Measurements from ENCODE around the gene EPB41L4A. TPM values are rescaled to one million over a fixed set of nuclear protein-coding genes. Genes with fewer than 3 reads are reported as not detected.

Gene EPB41L4A
- total RNA-seq, 4 donors from 2014 or later, result 10.1 to 32.9 (median 11.6) TPM

DNA sequence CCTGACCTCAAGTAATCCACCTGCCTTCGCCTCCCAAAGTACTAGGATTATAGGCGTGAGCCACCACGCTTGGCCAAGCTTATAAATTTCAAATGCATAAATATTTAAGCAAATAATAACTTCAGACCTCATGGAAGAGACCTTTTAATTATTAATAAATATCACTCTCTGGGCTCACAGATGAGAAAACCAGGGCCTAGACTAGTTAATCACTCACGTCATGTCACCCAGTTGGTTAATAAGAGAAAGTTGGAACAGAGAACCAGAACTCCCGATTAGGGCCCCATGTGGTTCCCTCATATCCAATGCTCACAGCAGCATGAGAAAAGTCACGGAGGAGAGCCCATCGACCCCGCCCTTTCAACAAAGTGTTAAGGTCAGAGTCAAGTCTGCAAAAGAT lies 79.3 kb downstream of the EPB41L4A start:
- 94 to 100% methylated on average over 4 to 8 of the region's 8 CpGs for WGBS, 2 donors (ENCODE audit: low coverage in 1 of 2)
- TF ChIP-seq POLR2A (IDR thresholded peaks at IDR 0.05) (no peak), POLR2AphosphoS5 (IDR thresholded peaks at IDR 0.05) (no peak), EP300 (IDR thresholded peaks at IDR 0.05; ENCODE audit: low read depth) (no peak)
- TF ChIP-seq, protein P1, sequence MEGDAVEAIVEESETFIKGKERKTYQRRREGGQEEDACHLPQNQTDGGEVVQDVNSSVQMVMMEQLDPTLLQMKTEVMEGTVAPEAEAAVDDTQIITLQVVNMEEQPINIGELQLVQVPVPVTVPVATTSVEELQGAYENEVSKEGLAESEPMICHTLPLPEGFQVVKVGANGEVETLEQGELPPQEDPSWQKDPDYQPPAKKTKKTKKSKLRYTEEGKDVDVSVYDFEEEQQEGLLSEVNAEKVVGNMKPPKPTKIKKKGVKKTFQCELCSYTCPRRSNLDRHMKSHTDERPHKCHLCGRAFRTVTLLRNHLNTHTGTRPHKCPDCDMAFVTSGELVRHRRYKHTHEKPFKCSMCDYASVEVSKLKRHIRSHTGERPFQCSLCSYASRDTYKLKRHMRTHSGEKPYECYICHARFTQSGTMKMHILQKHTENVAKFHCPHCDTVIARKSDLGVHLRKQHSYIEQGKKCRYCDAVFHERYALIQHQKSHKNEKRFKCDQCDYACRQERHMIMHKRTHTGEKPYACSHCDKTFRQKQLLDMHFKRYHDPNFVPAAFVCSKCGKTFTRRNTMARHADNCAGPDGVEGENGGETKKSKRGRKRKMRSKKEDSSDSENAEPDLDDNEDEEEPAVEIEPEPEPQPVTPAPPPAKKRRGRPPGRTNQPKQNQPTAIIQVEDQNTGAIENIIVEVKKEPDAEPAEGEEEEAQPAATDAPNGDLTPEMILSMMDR (IDR thresholded peaks at IDR 0.05), result no peak
- Histone ChIP-seq H3K4me3 (no peak overlapping the region), H3K27me3 (no peaks in the 10 kb centered on the region), H3K36me3 (no peaks in the 10 kb centered on the region), H3K4me1 (peaks cover 0 to 6% (median 0%) of the 10 kb centered on the region in 4 donors), H3K9me3 (no peaks in the 10 kb centered on the region), H3K27ac (no peak overlapping the region)
- in situ Hi-C loops (cut with MboI; ENCODE audit: low pct_ligation_motif_present in 1 of 4, low pct_unique_long_range_greater_than_20kb in 1 of 4, low sequenced_read_pairs in 3 of 4) (no loop called here), intact Hi-C loops (cut with DNase I; ENCODE audit: low total_unique reads) (no loop called here)
- DNase-seq, result no peak

GRCh38 chr5:112338681-112339337 lies 80.3 kb downstream of the EPB41L4A start:
- Histone ChIP-seq H3K27ac (no peak overlapping the region), H3K27me3 (no peaks in the 10 kb centered on the region), H3K9me3 (no peaks in the 10 kb centered on the region), H3K4me1 (peaks cover 0 to 6% (median 0%) of the 10 kb centered on the region in 4 donors), H3K36me3 (no peaks in the 10 kb centered on the region), H3K4me3 (no peak overlapping the region)
- 67 to 73% methylated on average over 4 to 5 of the region's 5 CpGs for WGBS, 2 donors (ENCODE audit: low coverage in 1 of 2)
- DNase-seq, result no peak
- TF ChIP-seq POLR2A (IDR thresholded peaks at IDR 0.05), result no peak
- TF ChIP-seq, protein P1 (IDR thresholded peaks at IDR 0.05), result no peak
- no peak for TF ChIP-seq POLR2AphosphoS5 (IDR thresholded peaks at IDR 0.05)
- no peak for TF ChIP-seq EP300 (IDR thresholded peaks at IDR 0.05; ENCODE audit: low read depth)
- intact Hi-C loops (cut with DNase I; ENCODE audit: low total_unique reads) (no loop called here), in situ Hi-C loops (cut with MboI; ENCODE audit: low pct_ligation_motif_present in 1 of 4, low pct_unique_long_range_greater_than_20kb in 1 of 4, low sequenced_read_pairs in 3 of 4) (no loop called here)

DNA sequence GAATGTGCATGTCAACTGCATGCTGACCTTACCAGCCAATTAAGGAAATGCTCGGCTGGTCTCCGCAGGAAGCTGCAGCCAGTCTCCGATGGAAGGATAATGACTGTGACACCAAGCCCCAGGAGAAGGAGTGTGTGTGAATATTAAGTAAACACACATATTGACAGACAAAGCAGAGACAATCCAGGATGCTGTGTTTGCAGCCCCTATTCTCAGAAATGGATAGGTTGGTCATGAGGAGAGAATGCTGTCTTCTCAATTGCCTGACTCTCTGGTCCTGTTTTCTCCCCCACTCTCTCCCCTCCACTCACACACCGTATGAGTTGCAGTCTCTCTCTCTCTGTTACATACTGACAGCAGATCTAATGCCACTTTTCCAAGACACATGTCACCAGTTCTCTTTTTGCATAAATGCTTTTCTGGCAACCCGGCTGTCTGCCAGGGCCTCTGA lies 85.7 kb downstream of the EPB41L4A start:
- H3K4me1 ChIP-seq, result no peaks in the 10 kb centered on the region

DNA sequence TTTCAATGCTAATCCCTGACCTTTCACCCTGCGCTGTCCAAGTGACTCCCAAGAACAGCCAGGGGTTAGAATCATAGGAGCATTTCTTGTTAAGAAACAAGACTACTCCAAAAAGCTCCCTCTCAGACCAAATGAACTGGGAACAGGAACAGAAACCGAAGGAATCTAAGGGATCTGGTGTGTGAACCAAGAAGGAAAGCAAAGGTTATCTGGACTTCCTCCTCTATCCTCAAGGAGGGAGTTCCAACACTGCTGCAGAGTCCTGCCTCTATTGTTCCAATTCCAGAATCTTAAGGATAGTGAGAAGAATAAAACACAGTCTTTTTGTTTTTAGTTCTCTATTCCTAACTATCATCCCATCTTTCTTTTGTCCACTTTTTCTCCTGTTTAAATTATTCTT lies 87.2 kb downstream of the EPB41L4A start:
- intact Hi-C loops (cut with DNase I; ENCODE audit: low total_unique reads) (no loop called here), in situ Hi-C loops (cut with MboI; ENCODE audit: low pct_ligation_motif_present in 1 of 4, low pct_unique_long_range_greater_than_20kb in 1 of 4, low sequenced_read_pairs in 3 of 4) (no loop called here)
- 78% methylated on average over 2 of the region's 2 CpGs; no CpG with 5 or more reads in 1 of the 2 donors for WGBS, 2 donors (ENCODE audit: low coverage in 1 of 2)
- no peak overlapping the region for H3K4me3 ChIP-seq
- H3K4me1 ChIP-seq, result no peaks in the 10 kb centered on the region
- H3K9me3 ChIP-seq, result no peaks in the 10 kb centered on the region
- DNase-seq, result no peak
- no peaks in the 10 kb centered on the region for H3K36me3 ChIP-seq
- no peak overlapping the region for H3K27ac ChIP-seq
- TF ChIP-seq, protein P1 (IDR thresholded peaks at IDR 0.05), result no peak
- TF ChIP-seq POLR2A (IDR thresholded peaks at IDR 0.05) (no peak), EP300 (IDR thresholded peaks at IDR 0.05; ENCODE audit: low read depth) (no peak), POLR2AphosphoS5 (IDR thresholded peaks at IDR 0.05) (no peak)
- H3K27me3 ChIP-seq, result no peaks in the 10 kb centered on the region

More for the DNA sequence above, 85.7 kb downstream of the EPB41L4A start:
- no peaks in the 10 kb centered on the region for H3K9me3 ChIP-seq
- H3K36me3 ChIP-seq, result no peaks in the 10 kb centered on the region
- no peak for DNase-seq
- WGBS, 2 donors (ENCODE audit: low coverage in 1 of 2), result 71 to 92% methylated on average over 2 to 5 of the region's 5 CpGs
- intact Hi-C loops (cut with DNase I; ENCODE audit: low total_unique reads) (no loop called here), in situ Hi-C loops (cut with MboI; ENCODE audit: low pct_ligation_motif_present in 1 of 4, low pct_unique_long_range_greater_than_20kb in 1 of 4, low sequenced_read_pairs in 3 of 4) (no loop called here)
- H3K27me3 ChIP-seq, result no peaks in the 10 kb centered on the region
- H3K27ac ChIP-seq, result no peak overlapping the region
- no peak overlapping the region for H3K4me3 ChIP-seq
- TF ChIP-seq POLR2A (IDR thresholded peaks at IDR 0.05) (no peak), POLR2AphosphoS5 (IDR thresholded peaks at IDR 0.05) (no peak), EP300 (IDR thresholded peaks at IDR 0.05; ENCODE audit: low read depth) (no peak)
- TF ChIP-seq, protein P1 (IDR thresholded peaks at IDR 0.05), result no peak

Measured in transverse colon (tissue), 4 donors.